Occipital lobe (tissue), 2 donors: ENCODE measurements around the gene KRT79. TPM values are rescaled to one million over a fixed set of nuclear protein-coding genes. Genes with fewer than 3 reads are reported as not detected.
"Not testable (repeated sequence)": the region's sequence is repeated elsewhere in the genome, so short reads cannot be mapped to it uniquely, and the experiment has no call there.

ENCODE experiments used
- DNase-seq: peaks from one replicate; lab custom pipeline; 2025; lab: John Stamatoyannopoulos, UW
- total RNA-seq: library from RNA; depleted of rRNA; stranded (reverse); fragments of >200 nt; gene quantifications from one replicate; pipeline ENCODE4 v1.2.3, GENCODE V29; 2014

The KRT79 gene
- total RNA-seq, 1 donor from 2014 or later = not detected

DNA sequence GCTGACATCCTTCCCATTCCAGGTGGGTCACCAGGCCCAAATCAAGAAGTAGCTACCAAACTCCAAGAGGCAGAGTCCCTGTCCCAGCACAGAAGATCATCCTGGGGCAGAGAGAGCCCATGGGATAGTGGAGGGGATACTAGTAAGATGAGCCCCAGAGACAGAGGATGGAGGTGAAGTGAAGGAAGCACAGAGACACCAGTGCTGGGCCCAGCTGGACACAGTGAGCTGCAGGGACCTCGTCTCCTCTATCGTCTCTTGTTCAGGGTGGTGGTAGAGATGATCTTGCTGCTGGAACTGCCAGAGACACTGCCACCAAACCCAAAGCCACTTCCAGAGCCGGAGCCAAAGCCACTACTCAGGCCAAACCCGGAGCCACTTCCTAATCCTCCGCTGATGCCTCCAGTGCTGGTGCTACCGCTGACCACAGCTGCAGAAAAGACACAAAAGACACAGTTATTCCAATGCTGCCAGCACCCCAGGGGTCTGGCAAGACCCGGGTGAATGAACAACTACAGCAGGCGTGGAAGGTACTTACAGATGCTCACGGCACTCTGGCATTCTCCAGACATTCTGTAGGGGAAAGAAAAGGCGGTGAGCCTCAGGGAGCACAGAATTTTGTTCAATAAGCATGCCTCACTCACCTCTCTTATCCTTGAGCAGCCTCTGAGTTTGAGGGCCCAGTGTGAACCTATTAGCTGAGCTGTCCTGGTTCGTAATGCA is 27.1 kb downstream of the KRT79 start:
- no peak for DNase-seq

DNA sequence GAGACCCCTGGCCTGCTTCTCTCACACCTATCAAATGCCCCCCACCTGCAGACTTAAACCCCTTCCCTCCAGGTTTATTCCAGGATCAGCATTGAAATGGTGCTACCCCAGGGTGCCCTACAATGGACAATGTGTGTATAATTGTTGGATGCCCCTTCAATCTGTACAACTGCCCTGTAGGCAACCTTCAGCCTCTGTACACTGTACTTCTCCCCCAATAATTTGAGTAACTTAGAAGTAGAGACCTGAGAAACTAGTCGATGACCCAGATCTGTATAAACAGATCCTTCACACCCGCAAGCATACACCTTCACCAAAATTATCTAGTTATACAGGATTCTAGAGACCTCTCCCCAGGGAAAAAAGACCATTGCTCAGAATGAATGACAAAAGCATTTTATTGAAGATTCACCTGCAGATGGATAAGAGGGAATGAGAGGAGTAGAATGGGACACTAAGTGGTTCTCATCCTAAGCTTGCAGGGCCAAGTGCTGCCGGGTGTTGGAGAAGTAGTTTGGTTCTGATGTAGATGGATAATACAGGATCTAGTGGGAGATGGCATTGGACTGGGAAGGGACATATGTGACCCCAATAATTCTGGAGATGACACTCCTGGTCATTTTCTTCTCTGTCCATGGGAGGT is 27.8 kb downstream of the KRT79 start:
- DNase-seq = no peak

DNA sequence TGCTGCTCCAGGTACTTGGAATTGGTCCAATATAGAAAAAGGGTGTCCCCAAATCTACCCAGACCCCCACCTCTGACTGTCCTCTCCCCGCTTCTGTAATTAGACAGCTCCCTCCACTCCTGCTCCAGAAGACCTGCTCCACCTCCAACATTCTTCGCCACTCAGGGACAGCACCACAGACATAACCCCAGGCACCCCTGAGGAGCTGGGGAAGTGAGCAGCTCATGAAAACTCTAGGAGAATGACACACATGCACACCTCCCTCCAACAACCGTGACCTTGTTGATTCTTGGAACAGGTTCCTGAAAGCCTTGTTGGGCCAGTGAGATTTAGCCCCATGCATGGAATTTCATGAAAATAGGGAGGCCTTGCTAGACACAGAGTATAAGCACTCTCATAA is 28.4 kb downstream of the KRT79 start:
- DNase-seq = no peak

DNA sequence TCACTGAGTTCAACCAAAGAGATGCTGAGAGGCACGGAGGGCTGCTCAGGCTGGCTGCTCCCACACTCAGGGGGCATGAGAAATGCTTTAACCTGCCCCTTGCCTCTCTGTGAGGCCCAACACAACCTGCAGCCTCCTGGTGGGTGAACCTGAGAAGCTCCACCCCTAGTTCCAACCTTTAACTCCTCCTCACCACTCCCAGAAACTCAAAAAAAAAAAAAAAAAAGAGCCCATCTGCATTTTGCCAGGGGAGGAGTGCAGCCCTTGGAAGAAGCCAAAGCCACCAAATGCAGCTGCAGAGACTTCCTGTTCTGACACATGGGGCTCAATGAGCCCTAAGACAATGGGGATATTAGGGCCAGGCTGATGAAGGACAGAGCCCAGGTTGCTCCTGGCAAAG is 29.1 kb downstream of the KRT79 start:
- DNase-seq = no peak

GRCh38 chr12:52802442-52802841 is 31.7 kb downstream of the KRT79 start:
- no peak for DNase-seq

DNA sequence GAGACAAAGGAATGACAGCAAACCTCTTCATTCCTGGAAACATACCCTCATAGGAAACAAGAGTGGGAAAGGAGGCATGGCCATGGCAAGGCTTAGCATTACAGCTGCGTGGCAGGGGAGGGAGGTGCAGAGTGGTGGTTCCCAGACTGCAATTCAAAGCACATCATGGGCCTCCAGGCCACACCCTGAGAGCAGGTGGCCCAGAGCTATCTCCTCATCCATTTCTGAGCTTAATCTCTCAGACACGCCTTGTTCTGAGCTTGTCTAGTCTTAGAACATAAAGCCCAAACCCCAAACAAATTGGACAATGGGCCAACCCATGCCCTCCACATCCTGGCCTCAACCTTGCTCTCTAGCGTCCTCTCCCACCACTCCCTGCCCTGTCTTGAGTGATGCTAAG is 32.3 kb downstream of the KRT79 start:
- DNase-seq = no peak

DNA sequence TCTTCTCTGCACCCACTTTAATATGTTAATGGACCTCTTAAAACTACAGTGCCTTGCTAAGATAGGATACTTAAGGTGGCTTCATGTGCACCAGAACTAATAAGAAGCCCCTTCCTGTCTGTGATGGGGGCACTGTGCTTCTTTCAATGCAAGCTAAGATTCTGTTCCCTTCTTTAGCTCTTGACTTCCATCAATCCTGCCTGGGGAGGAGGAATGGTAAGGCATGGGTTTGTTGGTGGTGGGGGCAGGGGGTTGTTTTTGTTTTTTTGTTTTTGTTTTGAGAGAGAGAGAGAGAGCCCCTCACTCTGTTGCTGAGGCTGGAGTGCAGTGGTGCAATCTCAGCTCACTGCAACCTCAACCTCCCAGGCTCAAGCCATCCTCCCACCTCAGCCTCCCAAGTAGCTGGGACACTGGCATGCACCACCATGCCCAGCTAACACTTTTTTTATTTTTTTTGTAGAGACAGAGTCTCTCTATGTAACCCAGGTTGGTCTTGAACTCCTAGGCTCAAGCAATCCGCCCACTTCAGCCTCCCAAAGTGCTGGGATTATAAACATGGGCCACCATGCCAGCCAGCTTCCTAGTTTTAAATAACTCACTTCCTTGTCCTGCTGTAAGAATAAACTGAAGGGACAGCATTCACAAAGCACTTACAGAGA is 33.7 kb downstream of the KRT79 start:
- no peak for DNase-seq

- no peak for DNase-seq
Observed at GRCh38 chr12:52799505-52800211, 34.5 kb downstream of the KRT79 start.

DNA sequence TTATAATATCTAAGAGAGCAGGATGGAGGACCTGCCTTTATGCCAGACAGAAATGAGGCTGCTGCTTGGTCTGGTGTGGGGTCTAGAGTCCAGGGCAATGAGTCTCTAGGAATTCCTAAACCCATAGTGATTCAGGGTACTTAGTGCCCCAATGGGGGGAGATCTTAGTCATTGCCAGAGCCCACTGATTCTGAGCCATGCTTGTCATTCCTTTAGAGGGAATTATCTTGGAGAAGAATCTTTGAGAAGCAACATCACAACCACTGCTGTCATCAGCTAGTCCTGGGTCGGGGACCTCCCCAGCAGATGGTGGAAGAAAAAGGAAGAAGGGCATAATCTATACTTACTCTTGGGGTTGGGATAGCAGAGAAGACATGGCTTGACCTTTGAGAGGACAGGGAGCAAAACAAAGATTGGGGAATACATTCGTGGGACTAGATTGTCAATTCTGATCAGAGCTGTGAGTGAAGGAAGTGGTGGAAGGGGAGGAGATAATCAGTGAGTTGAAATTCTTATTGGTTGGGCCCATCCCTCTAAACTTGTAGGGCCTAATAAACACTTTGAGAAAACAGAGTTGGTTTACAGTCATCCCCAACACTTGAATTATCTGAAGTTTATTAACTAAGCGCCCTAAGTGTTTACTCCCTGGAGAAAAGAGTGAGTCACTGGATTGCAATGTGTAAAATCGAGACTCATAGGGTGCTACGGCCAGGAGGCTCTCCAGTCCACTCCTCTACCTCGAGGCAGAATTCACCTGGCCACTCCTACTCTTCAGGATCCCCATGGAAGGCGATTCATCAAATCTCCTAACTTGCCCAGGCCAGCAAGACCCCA is 35.2 kb downstream of the KRT79 start:
- DNase-seq = no peak

- DNase-seq = no peak
Observed at GRCh38 chr12:52798003-52798670, 36.0 kb downstream of the KRT79 start.

DNA sequence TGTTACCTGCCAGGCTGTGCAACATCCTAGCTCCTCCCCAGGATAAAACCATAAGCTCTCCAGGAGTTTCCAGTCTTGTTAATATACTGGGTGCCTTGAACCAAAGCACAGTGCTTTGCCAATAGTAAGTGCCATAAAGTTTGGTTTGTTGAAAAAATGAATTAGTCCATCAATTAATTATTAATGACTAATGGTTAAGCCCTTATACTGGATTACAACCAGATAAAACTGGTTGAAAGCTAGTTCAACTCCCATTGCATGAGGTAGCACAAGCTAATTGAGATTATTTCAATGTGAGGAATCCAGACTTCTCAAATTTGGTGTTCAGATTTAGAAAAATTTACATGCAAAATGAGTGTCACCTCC is 36.6 kb downstream of the KRT79 start:
- DNase-seq = no peak

- DNase-seq = no peak
Observed at GRCh38 chr12:52796839-52797528, 37.1 kb downstream of the KRT79 start.

GRCh38 chr12:52796429-52796794 is 37.7 kb downstream of the KRT79 start:
- no peak for DNase-seq

GRCh38 chr12:52795694-52796428 is 38.2 kb downstream of the KRT79 start, which contains the start of gene KRT3:
Gene KRT3, minus strand, starts transcription at chr12:52796117. Its CDS starts 75 bp downstream, at chr12:52796042.
- no peak for DNase-seq

DNA sequence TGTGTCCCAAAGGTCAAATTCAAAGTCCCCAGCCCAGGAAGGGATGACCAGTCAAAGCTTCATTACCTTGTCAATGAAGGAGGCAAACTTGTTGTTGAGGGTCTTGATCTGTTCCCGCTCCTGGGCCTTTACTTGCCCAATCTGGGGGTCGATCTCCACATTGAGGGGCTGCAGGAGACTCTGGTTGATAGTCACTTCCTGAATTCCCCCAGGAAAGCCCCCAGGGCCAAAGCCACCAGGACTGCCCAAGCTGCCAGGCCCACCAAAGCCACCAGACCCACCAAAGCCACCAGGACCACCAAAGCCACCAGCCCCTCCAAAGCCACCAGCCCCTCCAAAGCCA is 38.8 kb downstream of the KRT79 start:
- not testable (repeated sequence) for DNase-seq

DNA sequence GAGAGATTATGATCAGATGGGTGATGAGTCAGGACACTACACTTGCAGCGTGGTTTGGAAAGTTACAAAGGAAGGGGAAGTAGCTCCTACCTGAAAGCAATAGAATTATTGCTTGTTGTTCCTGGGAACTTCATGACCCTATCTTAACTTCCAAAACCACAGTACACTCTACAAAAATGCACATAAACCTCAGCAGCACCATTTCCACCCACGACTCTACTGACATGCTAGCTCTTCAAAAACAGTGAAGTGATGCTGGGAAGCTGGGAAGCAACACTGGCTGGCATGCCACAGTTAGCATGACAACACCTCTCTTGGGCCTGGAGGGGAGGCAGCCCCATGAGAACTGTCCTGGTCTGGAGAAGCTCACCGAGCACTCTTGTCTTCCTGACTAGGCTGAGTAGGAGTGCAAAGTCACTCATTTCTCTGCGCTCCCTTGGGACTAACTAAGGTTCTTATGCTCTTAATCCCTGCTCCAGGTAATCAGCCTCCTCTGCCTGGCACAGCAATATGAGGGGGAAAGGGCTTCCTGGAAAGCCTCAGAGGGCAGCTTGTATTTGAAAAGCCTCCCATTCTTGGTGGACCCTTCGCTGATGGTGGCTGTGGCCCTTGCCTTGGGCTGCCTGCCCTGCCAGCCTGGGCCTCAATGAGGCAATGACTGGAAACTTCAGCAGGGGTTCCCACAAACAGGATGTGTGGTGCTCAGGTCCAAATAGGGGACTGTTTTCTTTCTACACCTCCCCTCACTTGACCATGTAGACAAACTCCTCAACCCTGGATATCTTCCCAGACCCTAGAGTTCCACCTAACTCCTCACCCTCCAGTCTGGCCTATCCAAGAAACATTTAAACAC is 39.4 kb downstream of the KRT79 start:
- DNase-seq = no peak

DNA sequence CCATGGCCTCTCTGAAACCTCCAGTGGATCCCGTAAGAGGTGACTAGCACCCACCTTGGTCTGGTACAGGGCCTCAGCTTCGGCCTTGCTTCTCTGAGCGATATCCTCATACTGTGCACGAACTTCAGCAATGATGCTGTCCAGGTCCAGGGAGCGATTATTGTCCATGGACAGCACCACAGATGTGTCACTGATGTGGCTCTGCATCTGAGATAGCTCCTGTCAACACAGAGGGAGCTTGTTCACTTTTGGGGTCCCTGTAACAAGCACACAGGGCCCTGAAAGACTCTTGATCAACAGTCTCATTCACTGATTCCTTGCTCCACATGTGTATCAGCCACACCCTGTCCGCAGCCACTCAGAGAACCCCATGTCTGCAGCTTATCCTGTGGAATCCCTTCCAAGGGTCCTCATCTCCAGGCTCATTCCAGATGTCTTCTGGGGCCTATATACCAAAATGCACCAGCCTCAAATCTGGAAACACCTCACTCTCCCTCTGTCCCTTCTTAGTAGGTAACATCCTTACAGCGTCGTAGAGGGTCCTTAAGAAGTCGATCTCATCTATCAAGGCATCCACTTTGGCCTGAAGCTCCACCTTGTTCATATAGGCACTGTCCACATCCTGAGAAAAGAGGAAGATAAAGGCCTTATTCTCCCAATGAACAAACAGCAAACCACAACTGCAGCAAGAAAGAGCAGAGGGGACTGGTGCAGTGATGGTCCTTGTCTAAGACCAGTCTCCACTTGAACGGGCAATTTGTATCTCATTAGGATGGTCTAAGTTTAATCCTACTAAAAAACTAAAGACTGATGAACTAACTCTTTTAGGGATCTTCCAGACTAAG is 41.7 kb downstream of the KRT79 start:
- no peak for DNase-seq
